K562 (cell line): ENCODE measurements around the gene CCNY. TPM values are rescaled to one million over a fixed set of nuclear protein-coding genes. Genes with fewer than 3 reads are reported as not detected.
A peak's percentile ranks its signal among the peaks of the same experiment; 100 is the strongest.

Source experiments
- ARID1B ChIP-seq: fragments of 450-650 bp; IDR thresholded peaks from 2 replicates; pipeline ENCODE4 v1.6.1; 2016; ENCODE audit warnings: antibody characterized with exemption, mild to moderate bottlenecking, inconsistent platforms
- ARID4B ChIP-seq: sonication (generic); formaldehyde crosslinking; IDR thresholded peaks from 2 replicates; pipeline ENCODE4 v1.8.0; 2022; ENCODE audit warnings: mild to moderate bottlenecking, missing genetic modification reagents
- ATF1 ChIP-seq, 2 experiments: fragments of 450-650 bp in 1 of 2; IDR thresholded peaks; 2 replicates each; pipeline ENCODE4 v1.6.1; 2016; ENCODE audit warnings: missing compliant biosample characterization in 1 of 2, missing genetic modification characterization in 1 of 2
- CEBPG ChIP-seq, 3 experiments: fragments of 200-800 bp in 1 of 3; sonication (Bioruptor generic) in 1 of 3; sonication (generic) in 1 of 3; formaldehyde crosslinking in 1 of 3; IDR thresholded peaks in 2 of 3; conservative IDR thresholded peaks in 1 of 3; 2 replicates each; pipeline versions ENCODE4 v1.6.1 to v1.8.0; 2016 to 2022; ENCODE audit warnings: missing compliant biosample characterization in 2 of 3, missing genetic modification characterization in 2 of 3, mild to moderate bottlenecking in 1 of 3, missing genetic modification reagents in 1 of 3
- ETS1 ChIP-seq: conservative IDR thresholded peaks from 2 replicates; pipeline ENCODE4 v1.6.1; 2011; ENCODE audit warnings: low read depth, mild to moderate bottlenecking, low read length; ENCODE audit not compliant: control insufficient read depth
- GMEB1 ChIP-seq: fragments of 250-450 bp; sonication (Bioruptor Pico); IDR thresholded peaks from 2 replicates; pipeline ENCODE4 v1.4.0; 2020; ENCODE audit warnings: mild to moderate bottlenecking
- HSF4 ChIP-seq: fragments of 250-450 bp; sonication (Bioruptor Pico); IDR thresholded peaks from 2 replicates; pipeline ENCODE4 v2.1.2; 2022; ENCODE audit warnings: mild to moderate bottlenecking, moderate library complexity, borderline replicate concordance
- MCM7 ChIP-seq, 2 experiments: fragments of 450-650 bp; IDR thresholded peaks; 2 replicates each; pipeline ENCODE4 v1.6.1; 2016 to 2018
- NR2C2 ChIP-seq, 2 experiments: fragments of 200-800 bp in 1 of 2; sonication (Bioruptor generic) in 1 of 2; sonication (generic) in 1 of 2; formaldehyde crosslinking in 1 of 2; IDR thresholded peaks; 2 replicates each; pipeline versions ENCODE4 v1.6.1 to v1.8.0; 2016 to 2022; ENCODE audit warnings: mild to moderate bottlenecking in 1 of 2, missing compliant biosample characterization in 1 of 2, missing genetic modification characterization in 1 of 2, missing genetic modification reagents in 1 of 2
- SMARCE1 ChIP-seq: fragments of 450-650 bp; IDR thresholded peaks from 2 replicates; pipeline ENCODE4 v1.7.1; 2016; ENCODE audit warnings: mild to moderate bottlenecking
- SNAPC5 ChIP-seq: fragments of 250-450 bp; sonication (Bioruptor Pico); IDR thresholded peaks from 2 replicates; pipeline ENCODE4 v1.8.0; 2021; ENCODE audit warnings: moderate library complexity, mild to moderate bottlenecking, inconsistent platforms
- SP1 ChIP-seq: sonication (generic); formaldehyde crosslinking; IDR thresholded peaks from 2 replicates; pipeline ENCODE4 v1.8.1; 2022; ENCODE audit warnings: mild to moderate bottlenecking, missing genetic modification reagents
- ZBTB7A ChIP-seq: IDR thresholded peaks from 2 replicates; pipeline ENCODE4 v1.6.1; 2011; ENCODE audit warnings: low read depth, mild to moderate bottlenecking, low read length, moderate library complexity, borderline replicate concordance; ENCODE audit not compliant: control insufficient read depth
- ZNF133 ChIP-seq: fragments of 250-450 bp; sonication (Bioruptor Pico); IDR thresholded peaks from 2 replicates; pipeline ENCODE4 v1.4.0; 2020; ENCODE audit warnings: mild to moderate bottlenecking
- ZNF740 ChIP-seq, 3 experiments: fragments of 200-800 bp in 1 of 3; sonication (Bioruptor generic) in 1 of 3; sonication (generic) in 1 of 3; formaldehyde crosslinking in 1 of 3; IDR thresholded peaks; 2 replicates each; pipeline versions ENCODE4 v1.6.1 to v1.8.0; 2016 to 2022; ENCODE audit warnings: mild to moderate bottlenecking in 2 of 3, missing compliant biosample characterization in 2 of 3, missing genetic modification characterization in 2 of 3, missing genetic modification reagents in 1 of 3
- polyA plus RNA-seq, 8 experiments: library from polyadenylated mRNA; depleted of rRNA in 4 of 8; stranded (reverse) in 5 of 8; unstranded in 3 of 8; fragments of >200 nt; fragmentation: Nextera tagmentation in 2 of 8; fragmentation: Illumina TruSeq in 1 of 8; extraction: Ambion mirVana in 2 of 8; extraction: Trizol in 1 of 8; gene quantifications; 2 replicates each; pipeline versions ENCODE4 v1.2.1 to v1.2.3, GENCODE V29; 2011 to 2014; ENCODE audit warnings: inconsistent platforms in 1 of 8, missing spikeins in 1 of 8
- total RNA-seq, 7 experiments: library from RNA; depleted of rRNA in 6 of 7; stranded (reverse); fragments of >200 nt in 6 of 7; fragmentation: Illumina TruSeq in 2 of 7; extraction: Trizol in 2 of 7; gene quantifications; 2 replicates each; pipeline versions ENCODE4 v1.2.1 to v1.2.3, GENCODE V29; 2011 to 2021; ENCODE audit warnings: low replicate concordance in 1 of 7

The CCNY gene
- total and polyA plus RNA-seq, 9 of the 15 experiments (the other 6 are each of a cell fraction or from before 2014, with no cell fraction given), result 8.4 to 109 (median 38.6) TPM

- TF ChIP-seq ARID4B (CRISPR knock-in tag), result no peak
- no peak for TF ChIP-seq GMEB1 (CRISPR knock-in tag)
- TF ChIP-seq ETS1, result no peak
- TF ChIP-seq MCM7 (IDR thresholded peaks at IDR 0.05), result no peak
- no peak for TF ChIP-seq ARID1B
- no peak for TF ChIP-seq ATF1 (CRISPR knock-in tag; IDR thresholded peaks at IDR 0.05)
- TF ChIP-seq ATF1 (tag; IDR thresholded peaks at IDR 0.05), result 0 out of 2 replicates have a peak, but pooled peaks have one; percentile 35
- no peak for TF ChIP-seq SP1
- no peak for TF ChIP-seq NR2C2 (CRISPR knock-in tag; IDR thresholded peaks at IDR 0.05)
- TF ChIP-seq NR2C2 (tag; IDR thresholded peaks at IDR 0.05), result no peak
- TF ChIP-seq SMARCE1, result no peak
- no peak for TF ChIP-seq CEBPG (CRISPR knock-in tag; IDR thresholded peaks at IDR 0.05)
- TF ChIP-seq CEBPG (tag; conservative IDR thresholded peaks at IDR 0.05 in 1 of 2, IDR thresholded peaks at IDR 0.05 in 1 of 2), result no peak
- TF ChIP-seq ZBTB7A, result no peak
- no peak for TF ChIP-seq ZNF740 (CRISPR knock-in tag; IDR thresholded peaks at IDR 0.05)
- no peak for TF ChIP-seq ZNF740 (tag; IDR thresholded peaks at IDR 0.05)
- TF ChIP-seq HSF4 (CRISPR knock-in tag), result no peak
- no peak for TF ChIP-seq ZNF133
- no peak for TF ChIP-seq SNAPC5 (CRISPR knock-in tag)
Measured at GRCh38 chr10:35563261-35563891, 227.1 kb downstream of the CCNY start (continued).
